Middle frontal gyrus (tissue), 1 donor: ENCODE measurements around the gene ENDOU.

Source experiments
- DNase-seq: peaks from one replicate; pipeline ENCODE4 v3.0.0-alpha.2; 2015; ENCODE audit warnings: low spot score; ENCODE audit errors: extremely low spot score

Gene ENDOU

GRCh38 chr12:47722136-47722834 is 3.0 kb downstream of the ENDOU start:
- DNase-seq, result no peak

- DNase-seq, result no peak
These were observed 3.8 kb downstream of the ENDOU start for GRCh38 chr12:47721431-47721973.

GRCh38 chr12:47718531-47718930 is 6.8 kb downstream of the ENDOU start:
- no peak for DNase-seq

DNA sequence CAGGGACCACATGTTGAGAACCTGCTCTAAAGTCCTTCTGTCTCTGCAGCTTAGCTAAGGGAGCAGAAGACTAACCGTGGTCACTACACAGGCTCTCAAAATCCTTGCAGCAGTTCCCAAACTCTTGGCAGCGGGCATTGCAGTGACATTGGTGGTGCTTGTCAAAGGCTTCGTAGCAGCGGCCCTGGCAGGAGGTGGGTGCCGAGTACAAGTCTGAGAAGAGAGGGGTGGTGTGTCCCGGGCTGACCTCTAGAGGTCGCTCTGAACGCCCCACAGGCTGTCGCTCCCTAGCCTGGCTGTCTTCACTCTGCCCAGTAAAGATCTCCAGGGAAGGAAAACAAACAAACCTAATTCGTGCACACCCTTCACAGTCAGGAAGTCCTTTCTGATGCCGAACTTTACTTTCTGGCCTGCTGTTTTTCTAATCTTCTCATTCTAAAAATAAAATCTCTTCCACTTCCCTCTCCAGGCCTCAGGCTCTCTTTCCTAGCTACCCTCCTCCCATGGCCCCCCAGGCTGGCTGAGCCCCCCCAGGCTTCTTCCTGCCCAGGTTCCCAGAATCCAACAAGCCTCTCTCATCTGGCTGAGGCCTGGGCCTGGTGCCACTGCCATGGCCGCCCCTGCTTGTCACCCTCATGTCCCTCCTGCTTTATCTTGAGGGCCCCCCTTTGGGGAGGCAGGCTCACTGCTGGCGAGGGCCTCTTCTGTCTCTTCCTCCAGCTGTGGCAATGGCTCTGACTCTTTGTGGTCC is 7.7 kb downstream of the ENDOU start:
- peak; percentile 63 for DNase-seq

- DNase-seq, result no peak
These were observed 8.2 kb downstream of the ENDOU start for GRCh38 chr12:47717046-47717442.

GRCh38 chr12:47715877-47716548 is 9.3 kb downstream of the ENDOU start:
- no peak for DNase-seq

- peak; percentile 75 for DNase-seq
These were observed 9.9 kb downstream of the ENDOU start for GRCh38 chr12:47715393-47715876.

GRCh38 chr12:47714826-47715386 is 10.4 kb downstream of the ENDOU start:
- no peak for DNase-seq

DNA sequence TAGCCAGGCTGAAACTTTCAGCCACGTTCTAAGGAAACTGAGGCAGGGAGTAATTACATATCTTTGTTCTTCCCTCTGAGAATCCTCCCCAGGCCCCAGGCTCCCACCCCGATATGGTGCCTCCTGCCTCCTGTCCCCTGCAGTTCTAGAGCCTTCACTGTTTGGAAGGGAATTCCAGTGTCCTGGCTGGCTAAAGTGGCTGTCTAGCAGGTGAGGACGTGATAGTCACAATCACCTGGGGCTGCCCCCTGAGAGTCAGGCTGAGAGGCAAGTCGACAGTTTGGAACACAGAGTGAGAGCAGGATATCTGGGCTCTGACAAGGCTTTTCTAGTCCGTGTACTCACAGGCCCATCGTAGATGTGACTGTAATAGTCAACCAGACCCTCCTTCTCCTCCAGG is 13.1 kb downstream of the ENDOU start:
- DNase-seq, result no peak

- no peak for DNase-seq
These were observed 13.8 kb downstream of the ENDOU start for GRCh38 chr12:47711448-47711847.

DNA sequence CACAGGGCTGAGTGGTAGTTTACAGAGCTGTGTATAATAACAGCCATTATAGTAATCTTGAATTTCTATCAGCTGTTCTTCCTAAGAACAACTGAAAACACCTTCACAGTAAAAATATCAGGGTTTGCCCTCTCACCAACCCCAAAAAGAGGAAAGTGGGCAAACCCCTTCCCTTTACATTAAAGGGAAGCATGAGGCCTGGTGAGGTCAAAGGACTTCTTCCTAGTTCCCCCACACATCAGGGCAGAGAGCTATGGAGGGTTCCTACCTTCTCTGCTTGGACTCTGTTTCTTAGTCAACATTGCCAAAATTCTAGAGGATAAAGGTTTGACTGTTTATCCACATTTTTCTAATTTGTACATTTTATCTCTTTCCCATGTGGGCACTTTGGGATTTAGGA is 15.0 kb downstream of the ENDOU start:
- DNase-seq, result no peak

- no peak for DNase-seq
These were observed 15.6 kb downstream of the ENDOU start for GRCh38 chr12:47709671-47710070.

GRCh38 chr12:47709237-47709636 is 16.1 kb downstream of the ENDOU start:
- DNase-seq, result no peak

GRCh38 chr12:47707905-47708543 is 17.3 kb downstream of the ENDOU start:
- no peak for DNase-seq

DNA sequence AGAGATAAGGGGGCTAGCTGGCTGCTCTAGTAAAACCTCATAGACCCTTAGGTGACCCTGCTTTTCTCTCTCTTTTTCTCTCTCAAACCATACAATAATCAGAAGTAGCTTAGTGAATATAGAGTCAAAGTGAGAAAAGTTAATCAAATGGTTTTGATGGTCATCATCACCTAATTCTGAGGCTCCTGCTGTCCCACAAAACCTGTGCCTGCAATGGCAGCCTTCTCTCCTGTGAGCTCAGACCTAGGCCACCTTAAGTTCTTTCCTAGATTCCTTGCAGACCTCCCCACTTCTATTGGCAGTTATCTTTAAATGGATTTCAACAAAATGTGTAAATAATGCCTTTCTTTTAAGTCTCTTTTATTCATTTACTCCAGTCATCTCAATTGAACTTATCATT is 17.9 kb downstream of the ENDOU start:
- no peak for DNase-seq

DNA sequence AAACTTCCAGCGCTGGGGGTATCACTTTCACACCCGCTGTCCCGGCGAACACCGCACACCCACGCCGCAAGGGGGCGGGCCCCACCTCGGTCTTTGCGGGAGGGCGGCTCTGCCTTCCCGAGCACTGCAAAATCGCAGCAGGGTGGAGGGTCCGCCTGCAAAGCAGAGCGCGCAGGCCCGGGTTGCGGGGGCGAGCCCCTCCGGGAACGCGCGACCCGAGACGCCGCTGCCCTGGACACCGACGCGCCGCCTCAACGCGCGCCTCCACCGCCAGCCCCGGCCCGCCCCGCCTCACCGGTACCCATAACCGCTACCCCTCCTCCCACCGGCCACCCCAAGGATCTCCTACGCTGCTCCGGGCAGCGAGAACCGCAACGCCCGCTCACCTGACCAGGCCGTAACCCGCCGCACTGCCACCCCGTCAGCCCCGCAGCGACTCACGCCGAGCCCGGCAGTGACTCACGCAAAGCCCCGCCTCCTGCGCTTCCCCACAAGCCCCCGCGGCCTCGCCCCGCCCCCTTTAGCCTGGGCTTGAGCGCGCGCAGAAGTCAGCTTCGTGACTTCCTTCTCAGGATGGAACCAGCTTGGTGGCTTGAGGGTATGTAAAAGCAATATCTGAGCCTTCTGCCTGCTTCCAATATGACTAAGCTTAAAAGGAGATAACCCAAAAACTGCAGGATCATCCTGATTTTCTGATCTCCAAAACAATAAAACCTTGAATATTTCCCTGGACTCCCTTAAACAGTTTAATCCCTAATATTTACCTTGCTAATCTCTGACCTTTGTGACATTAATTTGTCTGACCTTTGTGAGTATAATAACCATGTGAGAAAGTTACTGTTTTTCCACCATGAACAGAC is 19.5 kb downstream of the ENDOU start, which contains the start of gene RPAP3:
RPAP3 (minus strand) TSS at position 465 of the 860 bp plus-strand sequence. CDS start 3,190 bp downstream, outside the sequence.
- peak; percentile 84 for DNase-seq

GRCh38 chr12:47705229-47705565 is 20.1 kb downstream of the ENDOU start:
- no peak for DNase-seq

DNA sequence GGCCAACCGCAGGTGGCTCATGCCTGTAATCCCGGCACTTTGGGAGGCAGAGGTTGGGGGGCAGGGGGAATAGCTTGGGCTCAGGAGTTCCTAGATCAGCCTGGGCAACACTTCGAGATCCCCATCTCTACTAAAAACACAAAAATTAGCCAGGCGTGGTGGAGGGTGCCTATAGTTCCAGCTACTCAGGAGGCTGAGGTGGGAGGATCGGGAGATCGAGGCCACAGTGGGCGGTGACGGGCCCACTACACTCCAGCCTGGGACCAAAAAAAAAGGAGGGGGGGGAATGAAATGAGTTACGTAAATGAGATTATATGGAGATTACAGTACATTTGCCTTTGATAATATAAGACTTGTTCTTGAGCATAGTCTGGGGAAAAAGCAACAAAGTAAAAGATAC is 20.6 kb downstream of the ENDOU start:
- DNase-seq, result no peak

DNA sequence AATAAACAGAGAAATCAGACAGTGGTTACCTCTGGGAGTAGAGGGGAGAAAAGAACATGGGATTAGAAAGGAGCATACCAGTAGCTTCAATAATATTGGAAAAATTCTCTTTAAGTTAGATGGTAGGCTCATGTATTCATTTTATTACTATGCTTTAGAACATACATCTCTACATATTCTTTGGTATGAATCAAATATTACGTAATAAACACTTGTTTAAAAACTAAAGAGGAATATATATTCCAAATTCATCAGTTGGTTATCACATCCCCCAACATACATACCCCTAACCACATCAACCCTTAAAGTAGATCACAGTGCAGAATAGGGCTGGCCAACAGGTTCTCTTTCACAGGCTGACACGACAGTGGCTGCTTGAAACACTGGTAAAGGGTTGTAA is 25.0 kb downstream of the ENDOU start:
- no peak for DNase-seq

- DNase-seq, result no peak
These were observed 26.7 kb downstream of the ENDOU start for GRCh38 chr12:47698631-47699030.
